Heart left ventricle (tissue), 16 donors: ENCODE data around the gene GPR32. TPM values are rescaled to one million over a fixed set of nuclear protein-coding genes. Genes with fewer than 3 reads are reported as not detected.

ENCODE experiments used
- ATAC-seq, 4 donors: fragments of 200-7000 bp; cut with Tn5 transposase; one replicate each; pipeline ENCODE4 v1.9.1; 2020 to 2022; ENCODE audit warnings: moderate library complexity in 4 of 4, mild to moderate bottlenecking in 3 of 4, moderate number of reproducible peaks in 1 of 4
- DNase-seq, 5 donors: peaks; one replicate each; pipeline ENCODE4 v3.0.0-alpha.2; 2020
- H3K27ac ChIP-seq, 12 donors: fragments of 200-600 bp; sonication (generic) in 4 of 12; one replicate each; pipeline versions ENCODE4 v1.5.0 to v1.8.0; 2016 to 2022; ENCODE audit warnings: mild to moderate bottlenecking in 2 of 12
- H3K27me3 ChIP-seq, 9 donors: fragments of 200-600 bp; sonication (generic) in 2 of 9; one replicate each; pipeline versions ENCODE4 v1.5.1 to v1.8.0; 2016 to 2022; ENCODE audit warnings: mild to moderate bottlenecking in 3 of 9
- H3K36me3 ChIP-seq, 9 donors: fragments of 200-600 bp; sonication (generic) in 2 of 9; one replicate each; pipeline versions ENCODE4 v1.5.0 to v1.8.0; 2018 to 2022; ENCODE audit warnings: mild to moderate bottlenecking in 2 of 9
- H3K4me1 ChIP-seq, 12 donors: fragments of 200-600 bp; sonication (generic) in 4 of 12; one replicate each; pipeline versions ENCODE4 v1.5.0 to v1.8.0; 2016 to 2022; ENCODE audit warnings: mild to moderate bottlenecking in 3 of 12
- H3K4me3 ChIP-seq, 12 donors: fragments of 200-600 bp; sonication (generic) in 4 of 12; one replicate each; pipeline versions ENCODE4 v1.5.0 to v1.8.0; 2017 to 2022; ENCODE audit warnings: mild to moderate bottlenecking in 9 of 12, moderate library complexity in 4 of 12
- H3K9me3 ChIP-seq, 12 donors: fragments of 200-600 bp; sonication (generic) in 4 of 12; one replicate each; pipeline versions ENCODE4 v1.5.0 to v1.8.0; 2016 to 2022; ENCODE audit warnings: mild to moderate bottlenecking in 1 of 12
- POLR2A ChIP-seq, 2 donors: fragments of 450-650 bp; IDR thresholded peaks; one replicate each; pipeline ENCODE4 v1.6.1; 2017; ENCODE audit warnings: antibody characterized with exemption in 2 of 2, mild to moderate bottlenecking in 2 of 2, moderate library complexity in 2 of 2
- WGBS, 4 donors: extraction: QIAGEN DNeasy Blood & Tissue Kit in 2 of 4; methylation state at CpG; one replicate each; pipeline versions ENCODE4 v1.1.5 to v1.1.7; 2013 to 2018; 5-methylcytosine and 5-hydroxymethylcytosine counted together
- intact Hi-C, 10 donors: fragments of 100-400 bp; cut with DNase I; formaldehyde crosslinking; loops; one replicate each; pipeline versions ENCODE4 v1.11.1 to v1.14.2; 2022
- polyA plus RNA-seq, 2 donors: library from polyadenylated mRNA; stranded (reverse); fragments of 200-250 nt; gene quantifications; one replicate each; pipeline ENCODE4 v1.2.3, GENCODE V29; 2013
- total RNA-seq, 9 donors: library from RNA; depleted of rRNA in 2 of 9; stranded (reverse); fragments of >200 nt in 2 of 9; fragmentation: NEBNext Ultra II Directional in 3 of 9; extraction: Animal tissue kit (Norgen Biotek cat#: 25700) in 3 of 9; gene quantifications; one replicate each; pipeline versions ENCODE4 v1.1.0 to v1.2.4, GENCODE V29; 2016 to 2023
- TF ChIP-seq, protein P1 (sequence below), 12 donors: fragments of 200-600 bp; sonication (generic) in 4 of 12; IDR thresholded peaks; one replicate each; pipeline versions ENCODE4 v1.5.0 to v1.8.0; 2018 to 2022; ENCODE audit warnings: antibody characterized with exemption in 12 of 12, mild to moderate bottlenecking in 5 of 12
- donor health status: ischemic (EF 13 %, LVEDD 7.1; RV severe dilation, severe dysfunction).
- donor health status: healthy with polysubstance abuse.
- donor health status: DM: no; HTN: yes; CAD: no.
- donor health status: DM: no; HTN: no; CAD: no.
- donor health status: ischemic (EF 25% LVEDD 6.9; RV normal size, moderate dysfunction).
- donor health status: ischemic (EF 25% LVEDD 5.7; RV mildly dilated, moderate dysfunction).
- donor health status: healthy.
- donor health status: DM: yes; HTN: yes; CAD: no.
- donor health status: ischemic (EF 35%, LVEDD 5.7; RV mildly dilated, moderate dysfunction).
- donor health status: nonischemic (EF 11% LVEDD 7.7; RV severe dilation, severe dysfunction).
- donor health status: DM: yes; HTN: yes; CAD: no.
- donor health status: PGD.
- donor health status: ischemic (EF 29% LVEDD 5.4; RV normal size, mild dysfunction).
- donor health status: nonischemic (EF 23%, LVEDD 6.1; RV moderate dilation, normal function).

The GPR32 gene
- total and polyA plus RNA-seq, 11 donors = not detected

- WGBS, 4 donors = 0 to 2% (median 1%) methylated on average over 17 to 30 of the region's 30 CpGs
- Histone ChIP-seq H3K27me3 (peaks cover 28 to 96% (median 61%) of the 10 kb centered on the region in 9 donors), H3K27ac (no peak overlapping the region), H3K4me3 (no peak overlapping the region), H3K9me3 (peaks cover 0 to 8% (median 1%) of the 10 kb centered on the region in 12 donors), H3K4me1 (peaks cover 0 to 3% (median 0%) of the 10 kb centered on the region in 12 donors), H3K36me3 (no peaks in the 10 kb centered on the region)
- DNase-seq = no peak
- TF ChIP-seq, protein P1, sequence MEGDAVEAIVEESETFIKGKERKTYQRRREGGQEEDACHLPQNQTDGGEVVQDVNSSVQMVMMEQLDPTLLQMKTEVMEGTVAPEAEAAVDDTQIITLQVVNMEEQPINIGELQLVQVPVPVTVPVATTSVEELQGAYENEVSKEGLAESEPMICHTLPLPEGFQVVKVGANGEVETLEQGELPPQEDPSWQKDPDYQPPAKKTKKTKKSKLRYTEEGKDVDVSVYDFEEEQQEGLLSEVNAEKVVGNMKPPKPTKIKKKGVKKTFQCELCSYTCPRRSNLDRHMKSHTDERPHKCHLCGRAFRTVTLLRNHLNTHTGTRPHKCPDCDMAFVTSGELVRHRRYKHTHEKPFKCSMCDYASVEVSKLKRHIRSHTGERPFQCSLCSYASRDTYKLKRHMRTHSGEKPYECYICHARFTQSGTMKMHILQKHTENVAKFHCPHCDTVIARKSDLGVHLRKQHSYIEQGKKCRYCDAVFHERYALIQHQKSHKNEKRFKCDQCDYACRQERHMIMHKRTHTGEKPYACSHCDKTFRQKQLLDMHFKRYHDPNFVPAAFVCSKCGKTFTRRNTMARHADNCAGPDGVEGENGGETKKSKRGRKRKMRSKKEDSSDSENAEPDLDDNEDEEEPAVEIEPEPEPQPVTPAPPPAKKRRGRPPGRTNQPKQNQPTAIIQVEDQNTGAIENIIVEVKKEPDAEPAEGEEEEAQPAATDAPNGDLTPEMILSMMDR (IDR thresholded peaks at IDR 0.05) = no peak
- no peak for TF ChIP-seq POLR2A (IDR thresholded peaks at IDR 0.05)
- intact Hi-C loops = no loop called here
- ATAC-seq = no peak
Observed at GRCh38 chr19:50777830-50778303, 7.6 kb downstream of the GPR32 start.

GRCh38 chr19:50778906-50779430 lies 8.7 kb downstream of the GPR32 start:
- Histone ChIP-seq H3K27me3 (peaks cover 28 to 92% (median 61%) of the 10 kb centered on the region in 9 donors), H3K4me3 (no peak overlapping the region), H3K4me1 (peaks cover 0 to 6% (median 0%) of the 10 kb centered on the region in 12 donors), H3K9me3 (peaks cover 0 to 8% (median 1%) of the 10 kb centered on the region in 12 donors), H3K27ac (no peak overlapping the region), H3K36me3 (no peaks in the 10 kb centered on the region)
- DNase-seq = no peak
- no peak for TF ChIP-seq POLR2A (IDR thresholded peaks at IDR 0.05)
- TF ChIP-seq, protein P1 (IDR thresholded peaks at IDR 0.05) = no peak
- intact Hi-C loops = no loop called here
- no peak for ATAC-seq
- 60 to 66% (median 63%) methylated on average over 7 of the region's 7 CpGs for WGBS, 4 donors

DNA sequence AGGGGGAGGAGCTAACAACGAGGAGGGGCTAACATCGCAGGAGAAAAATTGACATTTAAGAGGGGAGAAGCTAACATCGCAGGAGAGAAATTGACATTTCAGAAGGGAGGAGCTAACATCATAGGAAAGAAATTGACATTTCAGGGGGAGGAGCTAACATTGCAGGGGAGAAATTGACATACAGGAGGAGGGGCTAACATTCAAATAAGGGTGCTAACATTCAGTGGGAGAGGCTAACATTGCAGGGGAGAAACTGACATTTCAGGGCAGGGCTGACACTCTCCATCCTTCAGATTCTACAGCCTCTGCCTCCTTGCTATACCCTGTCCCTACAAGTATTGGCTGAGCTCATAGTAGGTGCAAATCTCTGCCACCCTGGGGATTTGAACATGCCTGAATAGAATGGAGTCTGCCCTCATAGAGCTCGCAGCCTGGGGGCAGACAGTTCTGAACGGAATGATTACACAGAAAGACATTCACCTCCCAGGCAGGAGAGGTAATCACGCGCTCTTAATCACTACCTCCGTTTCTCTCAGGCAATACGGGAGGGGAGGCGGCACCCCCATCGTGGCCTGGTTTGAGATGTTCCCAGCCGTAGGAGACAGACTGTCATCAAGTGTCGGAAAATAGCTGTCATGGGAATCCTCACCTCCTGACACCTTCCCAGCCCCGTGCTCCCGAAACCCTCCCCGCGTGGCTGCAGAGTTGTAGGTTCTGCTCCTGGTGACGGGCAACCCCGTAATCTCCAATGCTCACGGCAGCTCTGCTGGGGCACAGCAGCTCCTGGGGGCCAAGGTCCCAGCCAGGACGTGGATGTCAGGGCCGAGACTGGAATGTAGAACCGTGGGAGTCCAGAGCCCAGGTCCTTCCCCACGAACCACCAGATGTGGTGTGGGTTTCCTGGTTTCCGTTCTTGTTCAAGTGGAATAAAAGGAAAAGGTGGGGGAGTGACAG lies 9.5 kb downstream of the GPR32 start:
- WGBS, 4 donors = 26 to 32% (median 27%) methylated on average over 16 to 25 of the region's 25 CpGs
- TF ChIP-seq, protein P1 (IDR thresholded peaks at IDR 0.05) = no peak
- TF ChIP-seq POLR2A (IDR thresholded peaks at IDR 0.05) = no peak
- Histone ChIP-seq H3K27me3 (peaks cover 28 to 86% (median 59%) of the 10 kb centered on the region in 9 donors), H3K4me1 (peaks cover 0 to 6% (median 0%) of the 10 kb centered on the region in 12 donors), H3K9me3 (peaks cover 0 to 8% (median 1%) of the 10 kb centered on the region in 12 donors), H3K27ac (no peak overlapping the region), H3K36me3 (no peaks in the 10 kb centered on the region), H3K4me3 (no peak overlapping the region)
- intact Hi-C loops = loop anchor here in 9 of 10 donors (5.0 to 10.0 kb wide), 8 partner anchors 72 to 422 kb away; partner anchors contain the start of gene NAPSA (in 4 of the 9)
- no peak for DNase-seq
- no peak for ATAC-seq
